ENCODE data around the gene AGAP1. TPM values are rescaled to one million over a fixed set of nuclear protein-coding genes. Genes with fewer than 3 reads are reported as not detected.

The AGAP1 gene
- total and polyA plus RNA-seq, 2 donors (not counting 3 experiments of a cell fraction or from before 2014, with no cell fraction given), result 10.2 to 20.9 TPM

DNA sequence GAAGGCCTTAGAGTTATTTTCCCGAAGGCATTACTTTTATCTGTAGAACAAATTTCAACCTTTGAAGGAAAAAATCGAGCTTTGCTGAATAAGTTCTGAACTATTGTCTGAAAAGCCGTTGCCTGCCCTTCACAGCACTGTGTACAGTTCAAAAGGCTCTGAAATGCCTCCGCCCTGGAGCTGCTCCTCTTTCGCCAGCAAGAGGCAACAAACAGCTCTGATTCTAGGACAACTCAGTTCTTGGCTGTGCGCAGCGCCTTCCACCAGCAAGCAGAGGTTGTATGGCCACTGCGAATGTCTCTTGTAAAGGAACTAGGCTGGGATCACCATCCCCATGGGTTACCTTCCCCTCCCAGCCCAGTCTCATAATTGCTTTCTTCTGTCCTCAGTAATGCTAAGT, 365.8 kb downstream of the AGAP1 start:
- dilution Hi-C loops (cut with MboI; ENCODE audit: extremely low pct_ligation_motif_present, low sequenced_read_pairs) (no loop called here), intact Hi-C loops (cut with micrococcal nuclease) (loop anchor here (1.0 to 5.0 kb wide), 6 partner anchors 32 to 321 kb away; partner anchors contain the start of gene GBX2)
- H3K27me3 ChIP-seq (ENCODE audit: control insufficient read depth in 2 of 2, insufficient read depth in 2 of 2, low read length in 2 of 2), result no peaks in the 10 kb centered on the region
- peak; percentile 82 for DNase-seq (ENCODE audit: low read depth, low spot score)
- TF ChIP-seq, protein P1, sequence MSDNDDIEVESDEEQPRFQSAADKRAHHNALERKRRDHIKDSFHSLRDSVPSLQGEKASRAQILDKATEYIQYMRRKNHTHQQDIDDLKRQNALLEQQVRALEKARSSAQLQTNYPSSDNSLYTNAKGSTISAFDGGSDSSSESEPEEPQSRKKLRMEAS (IDR thresholded peaks at IDR 0.05; ENCODE audit: insufficient read depth, insufficient read length), result no peak
- TF ChIP-seq JUN (IDR thresholded peaks at IDR 0.05; ENCODE audit: borderline replicate concordance, insufficient read depth, insufficient read length, low read depth) (no peak), FOS (IDR thresholded peaks at IDR 0.05; ENCODE audit: borderline replicate concordance, insufficient read depth, low read length) (no peak), MYC (IDR thresholded peaks at IDR 0.05; ENCODE audit: low read depth, low read length) (no peak), EZH2 (IDR thresholded peaks at IDR 0.05; ENCODE audit: borderline replicate concordance, low read depth, low read length, severe bottlenecking) (no peak), POLR2AphosphoS5 (IDR thresholded peaks at IDR 0.05; ENCODE audit: insufficient read depth, low read depth, low read length) (no peak), GATA2 (IDR thresholded peaks at IDR 0.05; ENCODE audit: insufficient read depth, insufficient read length, low read depth, low read length) (no peak), POLR2A (IDR thresholded peaks at IDR 0.05; ENCODE audit: low read depth, low read length) (no peak)
- TF ChIP-seq, protein P2, sequence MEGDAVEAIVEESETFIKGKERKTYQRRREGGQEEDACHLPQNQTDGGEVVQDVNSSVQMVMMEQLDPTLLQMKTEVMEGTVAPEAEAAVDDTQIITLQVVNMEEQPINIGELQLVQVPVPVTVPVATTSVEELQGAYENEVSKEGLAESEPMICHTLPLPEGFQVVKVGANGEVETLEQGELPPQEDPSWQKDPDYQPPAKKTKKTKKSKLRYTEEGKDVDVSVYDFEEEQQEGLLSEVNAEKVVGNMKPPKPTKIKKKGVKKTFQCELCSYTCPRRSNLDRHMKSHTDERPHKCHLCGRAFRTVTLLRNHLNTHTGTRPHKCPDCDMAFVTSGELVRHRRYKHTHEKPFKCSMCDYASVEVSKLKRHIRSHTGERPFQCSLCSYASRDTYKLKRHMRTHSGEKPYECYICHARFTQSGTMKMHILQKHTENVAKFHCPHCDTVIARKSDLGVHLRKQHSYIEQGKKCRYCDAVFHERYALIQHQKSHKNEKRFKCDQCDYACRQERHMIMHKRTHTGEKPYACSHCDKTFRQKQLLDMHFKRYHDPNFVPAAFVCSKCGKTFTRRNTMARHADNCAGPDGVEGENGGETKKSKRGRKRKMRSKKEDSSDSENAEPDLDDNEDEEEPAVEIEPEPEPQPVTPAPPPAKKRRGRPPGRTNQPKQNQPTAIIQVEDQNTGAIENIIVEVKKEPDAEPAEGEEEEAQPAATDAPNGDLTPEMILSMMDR (IDR thresholded peaks at IDR 0.05; ENCODE audit: extremely low read depth in 1 of 2, insufficient read depth in 1 of 2, low read depth in 1 of 2, low read length in 2 of 2), result no peak
- no peaks in the 10 kb centered on the region for H3K79me2 ChIP-seq (ENCODE audit: control insufficient read depth, insufficient read depth, low read length)
- H3K27ac ChIP-seq (ENCODE audit: insufficient read depth, low read depth, low read length), result peak overlapping the region; percentile 98
- H3K9ac ChIP-seq (replicated peaks; ENCODE audit: extremely low read depth, insufficient read depth, low read length), result peak overlapping the region; percentile 82
- peaks cover 42% of the 10 kb centered on the region for H3K4me1 ChIP-seq (ENCODE audit: control insufficient read depth, extremely low read depth, insufficient read depth, low read length)
- no peaks in the 10 kb centered on the region for H3K36me3 ChIP-seq (ENCODE audit: control insufficient read depth in 2 of 2, extremely low read depth in 1 of 2, insufficient read depth in 2 of 2, low read length in 2 of 2)
- CTCF ChIA-PET, result interaction anchor here (0.6 to 2.7 kb wide), 13 partner anchors 9 to 1813 kb away, joined by 3 to 12 read pairs (median 5); no protein-coding TSS in a partner anchor
- peak overlapping the region in 1 of 3 experiments; percentile 29 for H3K4me3 ChIP-seq (replicated peaks in 1 of 3; ENCODE audit: insufficient read depth in 1 of 3, low read depth in 1 of 3, low read length in 3 of 3)
- no peaks in the 10 kb centered on the region for H3K9me3 ChIP-seq (replicated peaks; ENCODE audit: control insufficient read depth, insufficient read depth, low read length)
- no peaks in the 10 kb centered on the region for H4K20me1 ChIP-seq (replicated peaks; ENCODE audit: control insufficient read depth, extremely low read depth, insufficient read depth, low read length)
- peak overlapping the region; percentile 86 for H3K4me2 ChIP-seq (ENCODE audit: insufficient read depth, low read length)
- BruUV-seq (replicated peaks), result TSS peak; percentile 87
- no peak for FAIRE-seq
- no peaks in the 10 kb centered on the region for H3K9me1 ChIP-seq (replicated peaks; ENCODE audit: control insufficient read depth, extremely low read depth, insufficient read depth, low read length)
- POLR2A ChIA-PET, result interaction anchor here (0.6 kb wide), 1 partner anchor 74 kb away, joined by 6 read pairs; no protein-coding TSS in a partner anchor
- peak overlapping the region; percentile 89 for H2AFZ ChIP-seq (ENCODE audit: low read depth, low read length)

Data from endothelial cell of umbilical vein (primary cell).